Nephron (organoid): Measurements from ENCODE around the gene ZNF574.

Experiments
- H3K27ac Mint-ChIP-seq, 3 experiments: 2 replicates each; pipeline ENCODE4 v1.8.0; 2020; ENCODE audit warnings: mixed read lengths in 3 of 3, mild to moderate bottlenecking in 2 of 3, moderate library complexity in 1 of 3
- H3K27me3 Mint-ChIP-seq: 2 replicates; pipeline ENCODE4 v1.8.0; 2021; ENCODE audit warnings: low read depth, mild to moderate bottlenecking, moderate library complexity, mixed read lengths
- H3K36me3 Mint-ChIP-seq: 2 replicates; pipeline ENCODE4 v1.8.0; 2020; ENCODE audit warnings: low read depth, mixed read lengths
- H3K4me1 Mint-ChIP-seq: 2 replicates; pipeline ENCODE4 v1.8.0; 2020; ENCODE audit warnings: mixed read lengths
- H3K4me3 Mint-ChIP-seq, 3 experiments: 2 replicates each; pipeline ENCODE4 v1.8.0; 2020; ENCODE audit warnings: mild to moderate bottlenecking in 3 of 3, mixed read lengths in 3 of 3, moderate library complexity in 2 of 3
- H3K9me3 Mint-ChIP-seq: 2 replicates; pipeline ENCODE4 v1.8.0; 2020; ENCODE audit warnings: mixed read lengths
- CTCF ChIP-seq, 3 experiments: fragments of 200-600 bp; sonication (generic); IDR thresholded peaks; one replicate each; pipeline ENCODE4 v1.5.0; 2021; ENCODE audit warnings: antibody characterized with exemption in 3 of 3; ENCODE audit not compliant: unreplicated experiment in 3 of 3

ZNF574 gene

GRCh38 chr19:42068756-42069571 is 7.0 kb upstream of the ZNF574 start:
- Mint-ChIP-seq H3K27ac (no peak overlapping the region), H3K36me3 (peaks cover 1% of the 10 kb centered on the region), H3K27me3 (no peaks in the 10 kb centered on the region), H3K4me1 (peaks cover 12% of the 10 kb centered on the region), H3K4me3 (peak overlapping the region in 2 of 3 experiments; percentile 40 to 50), H3K9me3 (no peaks in the 10 kb centered on the region)
- no peak for TF ChIP-seq CTCF (IDR thresholded peaks at IDR 0.05; ENCODE audit: unreplicated experiment in 3 of 3)

GRCh38 chr19:42069619-42070351 is 6.2 kb upstream of the ZNF574 start, which contains the start of gene GRIK5:
TSS of gene GRIK5 (minus strand) at chr19:42070206. CDS start at chr19:42065770, 4,436 bp downstream.
- Mint-ChIP-seq H3K36me3 (no peaks in the 10 kb centered on the region), H3K27me3 (no peaks in the 10 kb centered on the region), H3K27ac (peak within 1 kb of the TSS; percentile 40 to 83 (median 46)), H3K9me3 (no peaks in the 10 kb centered on the region), H3K4me1 (peaks cover 12% of the 10 kb centered on the region), H3K4me3 (peak within 1 kb of the TSS; percentile 48 to 70 (median 68))
- no peak for TF ChIP-seq CTCF (IDR thresholded peaks at IDR 0.05; ENCODE audit: unreplicated experiment in 3 of 3)

GRCh38 chr19:42071247-42071646 is 4.7 kb upstream of the ZNF574 start:
- peaks cover 22% of the 10 kb centered on the region for H3K4me1 Mint-ChIP-seq
- peak overlapping the region; percentile 35 to 75 (median 60) for H3K4me3 Mint-ChIP-seq

GRCh38 chr19:42074513-42075363 is 1.2 kb upstream of the ZNF574 start:
- peaks cover 13% of the 10 kb centered on the region for H3K36me3 Mint-ChIP-seq
- no peak for TF ChIP-seq CTCF (IDR thresholded peaks at IDR 0.05; ENCODE audit: unreplicated experiment in 3 of 3)
- H3K27me3 Mint-ChIP-seq, result no peaks in the 10 kb centered on the region

More at GRCh38 chr19:42071247-42071646, 4.7 kb upstream of the ZNF574 start:
- no peaks in the 10 kb centered on the region for H3K36me3 Mint-ChIP-seq
- no peaks in the 10 kb centered on the region for H3K27me3 Mint-ChIP-seq
- TF ChIP-seq CTCF (IDR thresholded peaks at IDR 0.05; ENCODE audit: unreplicated experiment in 3 of 3), result no peak
- H3K9me3 Mint-ChIP-seq, result no peaks in the 10 kb centered on the region
- H3K27ac Mint-ChIP-seq, result peak overlapping the region; percentile 40 to 68 (median 46)

GRCh38 chr19:42075364-42075615 is 676 bp upstream of the ZNF574 start:
- no peaks in the 10 kb centered on the region for H3K27me3 Mint-ChIP-seq
- H3K4me1 Mint-ChIP-seq, result peaks cover 41% of the 10 kb centered on the region
- H3K9me3 Mint-ChIP-seq, result no peaks in the 10 kb centered on the region
- H3K27ac Mint-ChIP-seq, result peak overlapping the region; percentile 96 to 100 (median 100)
- TF ChIP-seq CTCF (IDR thresholded peaks at IDR 0.05; ENCODE audit: unreplicated experiment in 3 of 3), result no peak
- H3K36me3 Mint-ChIP-seq, result peaks cover 13% of the 10 kb centered on the region
- peak overlapping the region; percentile 94 to 98 (median 94) for H3K4me3 Mint-ChIP-seq

More at GRCh38 chr19:42074513-42075363, 1.2 kb upstream of the ZNF574 start:
- H3K27ac Mint-ChIP-seq, result peak overlapping the region; percentile 96 to 100 (median 100)
- peak overlapping the region; percentile 94 to 98 (median 94) for H3K4me3 Mint-ChIP-seq
- peaks cover 42% of the 10 kb centered on the region for H3K4me1 Mint-ChIP-seq
- no peaks in the 10 kb centered on the region for H3K9me3 Mint-ChIP-seq
